GM19035 (cell line): ENCODE measurements around the gene TREML1.
"Not testable (repeated sequence)": the region's sequence is repeated elsewhere in the genome, so short reads cannot be mapped to it uniquely, and the experiment has no call there.

Source experiments
- ATAC-seq: cut with Tn5 transposase; IDR thresholded peaks from one replicate; pipeline ENCODE4 v1.9.1; 2021; ENCODE audit not compliant: unreplicated experiment

Gene TREML1

GRCh38 chr6:41153992-41154625 lies at the start of gene TREML1:
Gene TREML1, minus strand, starts transcription at chr6:41154347. Its CDS starts 59 bp downstream, at chr6:41154288.
- ATAC-seq = no peak

GRCh38 chr6:41201764-41202173 lies 47.6 kb upstream of the TREML1 start:
- ATAC-seq = no peak

GRCh38 chr6:41200901-41201763 lies 47.0 kb upstream of the TREML1 start, which contains the start of gene TREML2:
Gene TREML2, minus strand, starts transcription at chr6:41201149. Its CDS starts 141 bp downstream, at chr6:41201008.
- peak; percentile 23 for ATAC-seq

GRCh38 chr6:41200296-41200900 lies 46.3 kb upstream of the TREML1 start:
- ATAC-seq = peak; percentile 32

- ATAC-seq = peak; percentile 45
Observed at GRCh38 chr6:41199552-41200246, 45.6 kb upstream of the TREML1 start.

- no peak for ATAC-seq
Observed at GRCh38 chr6:41197234-41197633, 43.1 kb upstream of the TREML1 start.

- no peak for ATAC-seq
Observed at GRCh38 chr6:41194386-41194785, 40.2 kb upstream of the TREML1 start.

GRCh38 chr6:41193884-41194283 lies 39.7 kb upstream of the TREML1 start:
- no peak for ATAC-seq

- no peak for ATAC-seq
Observed at GRCh38 chr6:41193171-41193734, 39.1 kb upstream of the TREML1 start.

- no peak for ATAC-seq
Observed at GRCh38 chr6:41191569-41191968, 37.4 kb upstream of the TREML1 start.

- ATAC-seq = no peak
Observed at GRCh38 chr6:41190791-41191190, 36.6 kb upstream of the TREML1 start.

GRCh38 chr6:41189967-41190366 lies 35.8 kb upstream of the TREML1 start:
- no peak for ATAC-seq

GRCh38 chr6:41189046-41189445 lies 34.9 kb upstream of the TREML1 start:
- not testable (repeated sequence) for ATAC-seq

GRCh38 chr6:41187924-41188886 lies 34.1 kb upstream of the TREML1 start:
- no peak for ATAC-seq

GRCh38 chr6:41186031-41186562 lies 31.9 kb upstream of the TREML1 start:
- no peak for ATAC-seq

- no peak for ATAC-seq
Observed at GRCh38 chr6:41184761-41185160, 30.6 kb upstream of the TREML1 start.

- ATAC-seq = no peak
Observed at GRCh38 chr6:41182069-41183034, 28.2 kb upstream of the TREML1 start.

GRCh38 chr6:41181566-41181965 lies 27.4 kb upstream of the TREML1 start:
- ATAC-seq = no peak
